ENCODE results near the gene PLEKHS1.

DNA sequence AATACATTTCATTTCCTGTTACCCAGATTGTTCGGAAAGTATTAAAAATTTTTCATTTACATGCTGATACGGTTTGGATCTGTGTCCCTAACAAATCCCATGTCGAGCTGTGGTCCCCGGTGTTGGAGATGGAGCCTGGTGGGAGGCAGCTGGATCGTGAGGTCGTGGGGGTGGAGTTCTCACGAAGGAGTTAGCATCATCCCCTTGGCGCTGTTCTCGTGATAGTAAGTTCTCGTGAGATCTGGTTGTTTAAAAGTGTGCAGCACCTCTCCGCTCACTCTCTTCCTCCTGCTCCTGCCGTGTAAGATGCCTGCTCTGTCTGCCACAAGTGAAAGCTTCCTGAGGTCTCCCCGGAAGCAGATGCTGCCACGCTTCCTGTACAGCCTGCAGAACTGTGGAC is 30.9 kb downstream of the PLEKHS1 start:
- TF ChIP-seq POLR2A (IDR thresholded peaks at IDR 0.05) (no peak), POLR2AphosphoS5 (IDR thresholded peaks at IDR 0.05) (no peak)
- TF ChIP-seq, protein P1, sequence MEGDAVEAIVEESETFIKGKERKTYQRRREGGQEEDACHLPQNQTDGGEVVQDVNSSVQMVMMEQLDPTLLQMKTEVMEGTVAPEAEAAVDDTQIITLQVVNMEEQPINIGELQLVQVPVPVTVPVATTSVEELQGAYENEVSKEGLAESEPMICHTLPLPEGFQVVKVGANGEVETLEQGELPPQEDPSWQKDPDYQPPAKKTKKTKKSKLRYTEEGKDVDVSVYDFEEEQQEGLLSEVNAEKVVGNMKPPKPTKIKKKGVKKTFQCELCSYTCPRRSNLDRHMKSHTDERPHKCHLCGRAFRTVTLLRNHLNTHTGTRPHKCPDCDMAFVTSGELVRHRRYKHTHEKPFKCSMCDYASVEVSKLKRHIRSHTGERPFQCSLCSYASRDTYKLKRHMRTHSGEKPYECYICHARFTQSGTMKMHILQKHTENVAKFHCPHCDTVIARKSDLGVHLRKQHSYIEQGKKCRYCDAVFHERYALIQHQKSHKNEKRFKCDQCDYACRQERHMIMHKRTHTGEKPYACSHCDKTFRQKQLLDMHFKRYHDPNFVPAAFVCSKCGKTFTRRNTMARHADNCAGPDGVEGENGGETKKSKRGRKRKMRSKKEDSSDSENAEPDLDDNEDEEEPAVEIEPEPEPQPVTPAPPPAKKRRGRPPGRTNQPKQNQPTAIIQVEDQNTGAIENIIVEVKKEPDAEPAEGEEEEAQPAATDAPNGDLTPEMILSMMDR (IDR thresholded peaks at IDR 0.05), result no peak
